H9 (cell line): Measurements from ENCODE around the gene KDM4D. TPM values are rescaled to one million over a fixed set of nuclear protein-coding genes. Genes with fewer than 3 reads are reported as not detected.

Source experiments
- DNase-seq: peaks from one replicate; pipeline ENCODE4 v3.0.0-alpha.2; 2017
- H2AFZ ChIP-seq: one replicate; pipeline ENCODE4 v1.6.1; 2013; ENCODE audit warnings: mild to moderate bottlenecking, low read length, control low read depth, moderate library complexity
- H2AK5ac ChIP-seq: 2 replicates; pipeline ENCODE4 v1.6.1; 2013; ENCODE audit warnings: low read length, control low read depth, mixed read lengths; ENCODE audit not compliant: insufficient read length
- H2BK120ac ChIP-seq: one replicate; pipeline ENCODE4 v1.6.1; 2013; ENCODE audit warnings: low read depth, mild to moderate bottlenecking, low read length, control low read depth, inconsistent platforms; ENCODE audit not compliant: poor library complexity, severe bottlenecking
- H2BK12ac ChIP-seq: 2 replicates; pipeline ENCODE4 v1.6.1; 2013; ENCODE audit warnings: low read length, control low read depth, mixed read lengths, low read depth; ENCODE audit not compliant: insufficient read length
- H2BK15ac ChIP-seq: 2 replicates; pipeline ENCODE4 v1.6.1; 2013; ENCODE audit warnings: low read depth, low read length, control low read depth
- H2BK20ac ChIP-seq: one replicate; pipeline ENCODE4 v1.6.1; 2013; ENCODE audit warnings: low read depth, mild to moderate bottlenecking, low read length, control low read depth, inconsistent platforms; ENCODE audit not compliant: poor library complexity, severe bottlenecking
- H2BK5ac ChIP-seq: 2 replicates; pipeline ENCODE4 v1.6.1; 2013; ENCODE audit warnings: low read length, control low read depth, mixed read lengths; ENCODE audit not compliant: insufficient read length
- H3K14ac ChIP-seq: 2 replicates; pipeline ENCODE4 v1.6.1; 2013; ENCODE audit warnings: low read length, control low read depth; ENCODE audit not compliant: insufficient read depth
- H3K18ac ChIP-seq: 2 replicates; pipeline ENCODE4 v1.6.1; 2013; ENCODE audit warnings: low read depth, mild to moderate bottlenecking, mixed read lengths, low read length, control low read depth; ENCODE audit not compliant: insufficient read length
- H3K23ac ChIP-seq: 2 replicates; pipeline ENCODE4 v1.6.1; 2013; ENCODE audit warnings: low read length, control low read depth, mixed read lengths, low read depth; ENCODE audit not compliant: insufficient read length
- H3K23me2 ChIP-seq: 2 replicates; pipeline ENCODE4 v1.6.1; 2013; ENCODE audit warnings: low read depth, mild to moderate bottlenecking, mixed read lengths, low read length, control low read depth; ENCODE audit not compliant: insufficient read length, poor library complexity, severe bottlenecking
- H3K27ac ChIP-seq: 2 replicates; pipeline ENCODE4 v1.5.1; 2013; ENCODE audit warnings: low read length, control low read depth, mixed read lengths, low read depth; ENCODE audit not compliant: insufficient read length
- H3K27me3 ChIP-seq: 2 replicates; pipeline ENCODE4 v1.6.1; 2013; ENCODE audit warnings: low read length, control low read depth, inconsistent platforms; ENCODE audit not compliant: insufficient read depth
- H3K4ac ChIP-seq: 2 replicates; pipeline ENCODE4 v1.6.1; 2013; ENCODE audit warnings: low read depth, mild to moderate bottlenecking, control low read depth, inconsistent platforms, low read length, moderate library complexity
- H3K4me1 ChIP-seq: 2 replicates; pipeline ENCODE4 v1.6.1; 2013; ENCODE audit warnings: low read length, control low read depth, inconsistent platforms; ENCODE audit not compliant: insufficient read depth
- H3K4me2 ChIP-seq: 2 replicates; pipeline ENCODE4 v1.6.1; 2013; ENCODE audit warnings: low read length, control low read depth, mixed read lengths; ENCODE audit not compliant: insufficient read length, insufficient read depth
- H3K56ac ChIP-seq: 2 replicates; pipeline ENCODE4 v1.6.1; 2013; ENCODE audit warnings: low read depth, mild to moderate bottlenecking, mixed read lengths, low read length, control low read depth; ENCODE audit not compliant: insufficient read length
- H3K79me1 ChIP-seq: 2 replicates; pipeline ENCODE4 v1.6.1; 2013; ENCODE audit warnings: low read depth, mild to moderate bottlenecking, moderate library complexity, low read length, control low read depth, inconsistent platforms; ENCODE audit not compliant: insufficient read depth, poor library complexity, severe bottlenecking
- H3K79me2 ChIP-seq: 2 replicates; pipeline ENCODE4 v1.6.1; 2013; ENCODE audit warnings: low read length, control low read depth, inconsistent platforms; ENCODE audit not compliant: insufficient read depth
- H3K9ac ChIP-seq: 2 replicates; pipeline ENCODE4 v1.6.1; 2013; ENCODE audit warnings: low read length, control low read depth, mixed read lengths; ENCODE audit not compliant: insufficient read length; ENCODE audit errors: extremely low read depth
- H3K9me3 ChIP-seq: one replicate; pipeline ENCODE4 v1.6.1; 2013; ENCODE audit warnings: low read depth, low read length, inconsistent platforms; ENCODE audit not compliant: control insufficient read depth
- H3T11ph ChIP-seq: one replicate; pipeline ENCODE4 v1.6.1; 2013; ENCODE audit warnings: mild to moderate bottlenecking, low read length, control low read depth, inconsistent platforms
- H4K20me1 ChIP-seq: one replicate; pipeline ENCODE4 v1.6.1; 2013; ENCODE audit not compliant: control insufficient read depth, insufficient read length, insufficient read depth
- H4K5ac ChIP-seq: 2 replicates; pipeline ENCODE4 v1.6.1; 2013; ENCODE audit warnings: low read depth, mild to moderate bottlenecking, mixed read lengths, low read length, control low read depth; ENCODE audit not compliant: insufficient read length
- H4K8ac ChIP-seq: replicated peaks from 2 replicates; pipeline ENCODE4 v1.6.1; 2013; ENCODE audit warnings: low read length, control low read depth, mixed read lengths, low read depth; ENCODE audit not compliant: insufficient read length
- H4K91ac ChIP-seq: 2 replicates; pipeline ENCODE4 v1.6.1; 2013; ENCODE audit warnings: low read depth, mild to moderate bottlenecking, moderate library complexity, mixed read lengths, low read length, control low read depth; ENCODE audit not compliant: insufficient read length
- H3K27ac Mint-ChIP-seq, 3 experiments: 2 replicates in 2 of 3; 3 replicates in 1 of 3; pipeline ENCODE4 v1.8.0; 2020 to 2021; ENCODE audit warnings: mixed read lengths in 3 of 3, mild to moderate bottlenecking in 1 of 3, moderate library complexity in 1 of 3
- H3K27me3 Mint-ChIP-seq: 2 replicates; pipeline ENCODE4 v1.8.0; 2021; ENCODE audit warnings: low read depth, mild to moderate bottlenecking, moderate library complexity, mixed read lengths
- H3K36me3 Mint-ChIP-seq, 3 experiments: 2 replicates in 2 of 3; 3 replicates in 1 of 3; pipeline ENCODE4 v1.8.0; 2020 to 2021; ENCODE audit warnings: low read depth in 3 of 3, mixed read lengths in 3 of 3; ENCODE audit not compliant: insufficient read depth in 1 of 3
- H3K4me1 Mint-ChIP-seq, 2 experiments: 2 replicates each; pipeline ENCODE4 v1.8.0; 2020; ENCODE audit warnings: mixed read lengths in 2 of 2
- H3K4me3 Mint-ChIP-seq, 2 experiments: 2 replicates in 1 of 2; 3 replicates in 1 of 2; pipeline ENCODE4 v1.8.0; 2020 to 2021; ENCODE audit warnings: mild to moderate bottlenecking in 2 of 2, mixed read lengths in 2 of 2, moderate library complexity in 1 of 2
- H3K9me3 Mint-ChIP-seq, 2 experiments: 2 replicates in 1 of 2; 3 replicates in 1 of 2; pipeline ENCODE4 v1.8.0; 2020; ENCODE audit warnings: mild to moderate bottlenecking in 2 of 2, mixed read lengths in 2 of 2, moderate library complexity in 1 of 2
- CTCF ChIP-seq: fragments of 200-600 bp; sonication (generic); conservative IDR thresholded peaks from 3 replicates; pipeline ENCODE4 v1.8.0; 2021; ENCODE audit warnings: antibody characterized with exemption, mild to moderate bottlenecking
- WGBS: extraction: QIAGEN DNeasy Blood & Tissue Kit; methylation state at CpG from one replicate; pipeline ENCODE4 v1.1.7; 2013; ENCODE audit warnings: missing lambda C conversion rate, low lambda C conversion rate, mixed read lengths; ENCODE audit not compliant: insufficient read length; ENCODE audit errors: extremely low coverage; 5-methylcytosine and 5-hydroxymethylcytosine counted together
- total RNA-seq: library from RNA; stranded (reverse); gene quantifications from 2 replicates; pipeline ENCODE4 v1.2.1, GENCODE V29; 2021

The KDM4D gene
- total RNA-seq, 1 experiment from 2014 or later: 1.9 TPM

GRCh38 chr11:95042906-95043305 is 69.4 kb downstream of the KDM4D start:
- H3K23ac ChIP-seq: no peak overlapping the region
- TF ChIP-seq CTCF: no peak
- peaks cover 0 to 2% (median 0%) of the 10 kb centered on the region in 3 experiments; a peak in 1 of 7 replicates for H3K36me3 Mint-ChIP-seq

More at GRCh38 chr11:95042906-95043305, 69.4 kb downstream of the KDM4D start:
- Histone ChIP-seq H3K79me1 (no peaks in the 10 kb centered on the region), H4K5ac (no peak overlapping the region), H3K56ac (no peak overlapping the region), H3K14ac (no peak overlapping the region), H2BK5ac (no peak overlapping the region), H2BK120ac (no peak overlapping the region), H3K4ac (no peak overlapping the region), H3K27me3 (no peaks in the 10 kb centered on the region), H3K27ac (no peak overlapping the region), H2BK20ac (no peak overlapping the region), H3K79me2 (no peaks in the 10 kb centered on the region), H2AFZ (no peak overlapping the region), H3K18ac (no peak overlapping the region), H3K9ac (no peak overlapping the region), H3K4me1 (no peaks in the 10 kb centered on the region), H3K9me3 (no peaks in the 10 kb centered on the region), H3T11ph (no peak overlapping the region), H2BK15ac (no peak overlapping the region), H3K23me2 (no peaks in the 10 kb centered on the region), H4K91ac (no peak overlapping the region), H3K4me2 (no peak overlapping the region), H2BK12ac (no peak overlapping the region), H4K8ac (no peak overlapping the region), H4K20me1 (no peaks in the 10 kb centered on the region), H2AK5ac (no peak overlapping the region)
- H3K9me3 Mint-ChIP-seq: no peaks in the 10 kb centered on the region; a peak in 1 of 5 replicates
- no peaks in the 10 kb centered on the region for H3K4me1 Mint-ChIP-seq
- no peak for DNase-seq
- no peak overlapping the region for H3K27ac Mint-ChIP-seq
- peaks cover 29% of the 10 kb centered on the region for H3K27me3 Mint-ChIP-seq
- H3K4me3 Mint-ChIP-seq: no peak overlapping the region
- no CpG with 5 or more reads among the region's 3 CpGs for WGBS
